Psoas muscle (tissue), 8 donors: ENCODE results near the gene FERD3L. TPM values are rescaled to one million over a fixed set of nuclear protein-coding genes. Genes with fewer than 3 reads are reported as not detected.

ENCODE experiments used
- ATAC-seq, 4 donors: fragments of 200-7000 bp; cut with Tn5 transposase; one replicate each; pipeline ENCODE4 v1.9.1; 2020; ENCODE audit warnings: moderate library complexity in 3 of 4, mild to moderate bottlenecking in 2 of 4
- DNase-seq, 2 donors: peaks; one replicate each; pipeline ENCODE4 v3.0.0-alpha.2; 2020
- H3K27ac ChIP-seq: fragments of 200-600 bp; one replicate; pipeline ENCODE4 v1.8.0; 2022
- H3K27me3 ChIP-seq, 3 donors: fragments of 200-600 bp in 1 of 3; one replicate each; pipeline versions ENCODE4 v1.6.1 to v1.8.0; 2013 to 2022; ENCODE audit warnings: low read length in 2 of 3, mild to moderate bottlenecking in 2 of 3, moderate library complexity in 1 of 3; ENCODE audit not compliant: insufficient read depth in 3 of 3
- H3K36me3 ChIP-seq, 2 donors: fragments of 200-600 bp in 1 of 2; one replicate each; pipeline versions ENCODE4 v1.6.1 to v1.8.0; 2013 to 2022; ENCODE audit warnings: low read depth in 1 of 2, mild to moderate bottlenecking in 1 of 2, moderate library complexity in 1 of 2; ENCODE audit not compliant: insufficient read depth in 1 of 2
- H3K4me1 ChIP-seq: fragments of 200-600 bp; one replicate; pipeline ENCODE4 v1.8.0; 2022
- H3K4me3 ChIP-seq: fragments of 200-600 bp; one replicate; pipeline ENCODE4 v1.8.0; 2022; ENCODE audit warnings: mild to moderate bottlenecking
- H3K9me3 ChIP-seq: fragments of 200-600 bp; one replicate; pipeline ENCODE4 v1.8.0; 2022
- CTCF ChIP-seq: fragments of 200-600 bp; IDR thresholded peaks from one replicate; pipeline ENCODE4 v1.8.0; 2022; ENCODE audit warnings: antibody characterized with exemption
- WGBS, 3 donors: extraction: QIAGEN DNeasy Blood & Tissue Kit; methylation state at CpG; one replicate each; pipeline versions ENCODE4 v1.1.6 to v1.1.7; 2013; 5-methylcytosine and 5-hydroxymethylcytosine counted together
- intact Hi-C, 2 donors: fragments of 100-400 bp; cut with DNase I; formaldehyde crosslinking; loops; one replicate each; pipeline versions ENCODE4 v1.11.0 to v1.14.2; 2022
- polyA plus RNA-seq, 3 donors: library from polyadenylated mRNA; stranded (reverse); fragments of 200-250 nt; gene quantifications; one replicate each; pipeline ENCODE4 v1.2.3, GENCODE V29; 2013
- total RNA-seq, 4 donors: library from RNA; stranded (reverse); fragmentation: NEBNext Ultra II Directional in 2 of 4; extraction: Animal tissue kit (Norgen Biotek cat#: 25700) in 2 of 4; gene quantifications; one replicate each; pipeline versions ENCODE4 v1.2.1 to v1.2.4, GENCODE V29; 2021 to 2023
- donor health status: healthy with polysubstance abuse.
- donor health status: DM: no; HTN: no; CAD: no; lungs with moderate emphysema.
- donor health status: Bipolar disorder and iron deficiency.
- donor health status: healthy.
- donor health status: DM: yes; HTN: yes; CAD: no.
- donor health status: DM: no; HTN: no; CAD: no.
- donor health status: DM: no; HTN: no; CAD: no.
- donor health status: DM: yes; HTN: yes; CAD: no.

The FERD3L gene
- total and polyA plus RNA-seq, 7 donors: not detected

GRCh38 chr7:19175241-19175640, 30.0 kb upstream of the FERD3L start:
- intact Hi-C loops: no loop called here
- H3K27me3 ChIP-seq: no peaks in the 10 kb centered on the region
- H3K9me3 ChIP-seq: no peaks in the 10 kb centered on the region
- H3K36me3 ChIP-seq: no peaks in the 10 kb centered on the region
- WGBS, 3 donors: 33 to 48% (median 37%) methylated on average over 3 of the region's 3 CpGs
- no peak for ATAC-seq
- no peak for TF ChIP-seq CTCF
- no peak overlapping the region for H3K4me3 ChIP-seq
- H3K27ac ChIP-seq: no peak overlapping the region
- DNase-seq: no peak
- H3K4me1 ChIP-seq: no peaks in the 10 kb centered on the region

DNA sequence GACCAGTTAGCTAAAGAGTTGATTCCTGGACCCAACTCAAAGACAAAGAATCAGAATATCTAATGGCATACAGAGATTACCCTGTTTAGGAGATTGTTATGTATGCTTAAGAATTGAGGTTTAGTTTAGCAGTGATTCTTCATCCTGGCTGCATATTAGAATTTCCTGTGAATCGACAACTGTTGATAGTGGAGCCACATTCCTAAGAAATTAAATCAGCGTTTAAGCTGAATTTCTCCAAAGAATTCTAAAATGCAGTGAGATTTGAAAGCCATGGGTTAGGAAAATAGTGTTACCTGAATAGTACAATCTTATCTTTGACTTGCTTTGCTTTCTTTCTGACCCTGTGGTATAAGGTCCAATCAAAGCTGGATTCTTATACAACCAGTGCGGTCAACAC, 16.4 kb upstream of the FERD3L start:
- ATAC-seq: no peak
- Histone ChIP-seq H3K9me3 (no peaks in the 10 kb centered on the region), H3K27ac (no peak overlapping the region), H3K36me3 (no peaks in the 10 kb centered on the region), H3K4me3 (no peak overlapping the region), H3K27me3 (no peaks in the 10 kb centered on the region), H3K4me1 (no peaks in the 10 kb centered on the region)
- 69 to 72% (median 70%) methylated on average over 3 of the region's 3 CpGs for WGBS, 3 donors
- intact Hi-C loops: no loop called here
- no peak for TF ChIP-seq CTCF
- DNase-seq: no peak

- H3K4me3 ChIP-seq: no peak overlapping the region
- H3K36me3 ChIP-seq: no peaks in the 10 kb centered on the region
- H3K9me3 ChIP-seq: no peaks in the 10 kb centered on the region
- H3K27ac ChIP-seq: no peak overlapping the region
- H3K4me1 ChIP-seq: no peaks in the 10 kb centered on the region
- no peak for DNase-seq
- peaks cover 3 to 51% (median 17%) of the 10 kb centered on the region in 3 donors for H3K27me3 ChIP-seq
- no peak for TF ChIP-seq CTCF
- no peak for ATAC-seq
- intact Hi-C loops: no loop called here
- WGBS, 3 donors: 3 to 4% (median 4%) methylated on average over 4 of the region's 4 CpGs
Measured at GRCh38 chr7:19146699-19147098, 1.5 kb upstream of the FERD3L start.

DNA sequence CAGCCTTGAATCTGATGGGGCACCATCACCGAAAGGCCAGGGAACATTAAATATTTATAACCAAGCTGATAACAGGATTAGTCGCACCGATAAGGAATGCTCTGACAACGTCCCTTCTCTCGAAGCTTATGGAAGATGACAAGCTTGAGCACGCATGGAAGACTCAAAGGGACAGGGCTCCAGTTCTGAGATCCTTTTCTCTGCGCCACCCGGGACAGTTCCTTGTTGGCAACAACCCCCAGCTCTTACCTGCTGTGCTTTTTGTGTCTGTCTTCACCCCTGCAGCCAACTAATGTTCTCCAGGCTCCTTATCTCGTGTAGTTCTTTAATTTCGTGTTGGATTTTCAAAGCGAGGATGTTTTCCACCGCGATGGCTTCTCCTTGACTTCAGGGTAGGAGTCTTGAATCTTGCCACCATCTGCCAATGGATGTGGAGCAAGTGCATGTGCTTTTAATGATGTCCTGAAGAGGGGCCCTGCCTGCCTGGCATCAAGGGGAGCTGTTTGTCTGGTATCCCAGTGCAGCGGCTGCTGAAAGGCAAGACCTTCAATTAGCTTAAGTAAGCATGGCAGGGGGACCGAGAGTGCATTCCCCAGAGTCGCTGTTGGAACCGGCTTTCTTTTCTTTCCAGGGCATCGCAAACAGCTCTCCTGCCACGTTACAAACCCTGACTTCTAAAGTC, 354 bp upstream of the FERD3L start:
- no peak overlapping the region for H3K4me3 ChIP-seq
- 2 to 3% (median 2%) methylated on average over 19 of the region's 19 CpGs for WGBS, 3 donors

More for the DNA sequence above, 354 bp upstream of the FERD3L start:
- intact Hi-C loops: no loop called here
- TF ChIP-seq CTCF: no peak
- DNase-seq (no peak), ATAC-seq (no peak)
- no peaks in the 10 kb centered on the region for H3K4me1 ChIP-seq
- no peaks in the 10 kb centered on the region for H3K9me3 ChIP-seq
- H3K27me3 ChIP-seq: peaks cover 3 to 53% (median 17%) of the 10 kb centered on the region in 3 donors
- no peaks in the 10 kb centered on the region for H3K36me3 ChIP-seq
- no peak overlapping the region for H3K27ac ChIP-seq
